GM12801 (cell line): ENCODE measurements around the gene HSPG2.

Experiments used
- CTCF ChIP-seq: IDR thresholded peaks from one replicate; pipeline ENCODE4 v1.5.1; 2011; ENCODE audit warnings: control low read depth; ENCODE audit not compliant: insufficient read length; ENCODE audit errors: extremely low read depth

The HSPG2 gene

DNA sequence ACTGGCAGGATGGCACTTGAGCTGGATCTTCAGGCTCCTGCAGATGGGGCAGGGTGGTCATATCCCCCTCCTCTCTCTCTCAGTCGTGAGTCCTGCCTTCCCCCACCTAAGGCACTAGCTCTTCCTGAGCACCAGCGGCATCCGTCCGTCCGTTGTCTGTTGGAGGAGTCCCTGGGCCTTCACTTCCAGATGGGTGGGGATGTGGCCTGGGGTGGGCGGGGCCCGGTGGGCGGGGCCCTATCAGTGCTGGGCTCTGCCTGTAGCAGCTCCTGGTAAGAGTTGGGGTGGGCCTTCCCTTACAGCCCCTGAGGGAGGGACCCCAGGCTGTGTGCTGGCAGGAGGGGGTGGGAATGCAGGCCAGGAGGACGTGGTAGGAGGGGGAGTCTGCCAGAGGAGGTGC, 114.8 kb downstream of the HSPG2 start:
- no peak for TF ChIP-seq CTCF

DNA sequence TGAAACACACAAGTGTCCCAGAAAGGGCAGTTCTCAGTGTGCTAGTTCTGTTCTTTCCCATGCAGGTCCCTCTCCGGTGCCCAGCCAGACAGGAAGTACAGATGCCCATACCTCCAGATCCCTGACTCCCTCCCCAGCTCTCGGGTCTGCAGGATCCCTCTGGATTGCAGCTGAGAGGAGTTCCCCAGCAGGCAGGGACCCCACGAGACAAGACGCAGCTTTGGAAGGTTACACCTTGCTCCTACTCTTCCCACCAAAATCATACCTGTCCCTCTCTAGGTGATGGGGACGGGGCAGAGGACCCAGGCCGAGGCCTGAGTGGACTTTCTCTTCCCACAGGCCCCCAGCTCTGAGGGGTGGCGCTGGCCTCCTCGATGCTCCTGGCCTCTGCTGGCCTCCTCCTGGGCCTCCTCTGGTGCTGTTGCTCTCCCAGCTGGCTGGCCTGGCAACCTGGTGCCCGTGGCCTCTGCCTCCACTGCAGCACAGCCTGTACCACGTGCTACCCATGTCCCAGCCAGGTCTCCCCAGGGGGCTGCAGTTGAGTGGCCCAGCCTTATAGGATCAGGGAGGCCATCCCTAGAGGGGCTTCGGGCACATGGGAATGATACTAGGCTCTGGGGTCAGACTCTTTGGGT, 115.6 kb downstream of the HSPG2 start:
- no peak for TF ChIP-seq CTCF

DNA sequence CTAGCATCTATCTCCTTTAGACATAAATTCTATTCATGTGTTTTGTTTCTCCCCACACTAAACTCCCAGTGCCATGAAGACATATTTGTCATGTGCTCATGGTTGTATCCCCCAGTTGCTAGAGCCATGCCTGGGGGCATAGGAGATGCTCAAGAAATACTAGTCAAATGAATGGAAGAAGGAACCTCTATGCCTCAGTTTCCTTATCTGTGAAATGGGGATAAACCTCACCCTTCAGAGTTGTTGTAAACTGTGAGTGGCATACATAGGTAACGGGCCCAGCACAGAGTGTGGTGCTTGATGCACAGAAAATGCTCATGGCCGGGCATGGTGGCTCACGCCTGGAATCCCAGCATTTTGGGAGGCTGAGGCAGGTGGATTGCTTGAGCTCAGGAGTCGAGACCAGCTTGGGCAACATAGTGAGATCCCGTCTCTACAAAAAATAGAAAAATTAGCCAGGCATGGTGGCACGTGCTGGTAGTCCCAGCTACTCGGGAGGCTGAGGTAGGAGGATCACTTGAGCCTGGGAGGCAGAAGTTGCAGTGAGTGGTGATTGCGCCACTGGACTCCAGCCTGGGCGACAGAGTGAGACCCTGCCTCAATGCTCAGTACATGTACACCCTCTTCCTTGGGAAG, 116.4 kb downstream of the HSPG2 start:
- no peak for TF ChIP-seq CTCF

- no peak for TF ChIP-seq CTCF
Observed at GRCh38 chr1:21818656-21819055, 118.5 kb downstream of the HSPG2 start.

GRCh38 chr1:21816602-21817302, 120.4 kb downstream of the HSPG2 start:
- no peak for TF ChIP-seq CTCF

- no peak for TF ChIP-seq CTCF
Observed at GRCh38 chr1:21815724-21816321, 121.3 kb downstream of the HSPG2 start.

GRCh38 chr1:21814981-21815582, 122.0 kb downstream of the HSPG2 start:
- no peak for TF ChIP-seq CTCF
